T-cell (primary cell): ENCODE results near the gene TTLL1. TPM values are rescaled to one million over a fixed set of nuclear protein-coding genes. Genes with fewer than 3 reads are reported as not detected.
A peak's percentile ranks its signal among the peaks of the same experiment; 100 is the strongest.

ENCODE experiments used
- ATAC-seq, 4 experiments: fragments of 200-7000 bp in 3 of 4; fragments of 150-1000 bp in 1 of 4; cut with Tn5 transposase; replicated peaks in 1 of 4; 1 replicate in 3 of 4; 2 replicates in 1 of 4; pipeline ENCODE4 v1.10.0; 2021; ENCODE audit warnings: moderate library complexity in 3 of 4, mild to moderate bottlenecking in 2 of 4, moderate number of reproducible peaks in 1 of 4
- CTCF ChIA-PET, 2 donors: fragments of 300-600 bp; sonication (Branson Sonifier 250); formaldehyde crosslinking; loops; one replicate each; lab custom pipeline; 2022; ENCODE audit warnings: antibody characterized with exemption in 2 of 2; lab: Charles Lee
- POLR2A ChIA-PET, 2 donors: fragments of 300-600 bp; sonication (Branson Sonifier 250); formaldehyde crosslinking; loops; one replicate each; lab custom pipeline; 2022; ENCODE audit warnings: antibody characterized with exemption in 2 of 2; lab: Charles Lee
- DNase-seq, 35 experiments: peaks; one replicate each; pipeline versions ENCODE4 v3.0.0 to v3.0.0-alpha.2; 2013 to 2023
- H3K27ac ChIP-seq: one replicate; pipeline ENCODE4 v1.5.1; 2013; ENCODE audit warnings: low read length
- H3K27me3 ChIP-seq, 2 experiments: replicated peaks in 1 of 2; 1 replicate in 1 of 2; 2 replicates in 1 of 2; pipeline versions ENCODE4 v1.6.1 to v1.7.0; 2013; ENCODE audit warnings: low read length in 1 of 2, mixed read lengths in 1 of 2; ENCODE audit not compliant: control insufficient read depth in 2 of 2, insufficient read depth in 2 of 2; ENCODE audit errors: extremely low read depth in 1 of 2
- H3K36me3 ChIP-seq, 2 donors: 1 replicate in 1 of 2; 2 replicates in 1 of 2; pipeline versions ENCODE4 v1.6.1 to v1.7.0; 2013; ENCODE audit warnings: low read length in 1 of 2; ENCODE audit not compliant: control insufficient read depth in 2 of 2, insufficient read depth in 1 of 2; ENCODE audit errors: extremely low read depth in 1 of 2
- H3K4me1 ChIP-seq, 2 experiments: 1 replicate in 1 of 2; 2 replicates in 1 of 2; pipeline versions ENCODE4 v1.6.1 to v1.7.0; 2013; ENCODE audit warnings: low read length in 2 of 2, mixed read lengths in 1 of 2; ENCODE audit not compliant: insufficient read depth in 2 of 2, control insufficient read depth in 1 of 2; ENCODE audit errors: extremely low read depth in 1 of 2
- H3K4me3 ChIP-seq, 2 donors: 1 replicate in 1 of 2; 2 replicates in 1 of 2; pipeline versions ENCODE4 v1.5.1 to v1.7.0; 2013; ENCODE audit warnings: mild to moderate bottlenecking in 2 of 2, low read length in 1 of 2, moderate library complexity in 1 of 2; ENCODE audit not compliant: control insufficient read depth in 1 of 2; ENCODE audit errors: extremely low read depth in 1 of 2
- H3K9me3 ChIP-seq: 2 replicates; pipeline ENCODE4 v1.7.0; 2013
- H3K27ac Mint-ChIP-seq, 2 donors: one replicate each; pipeline ENCODE4 v1.8.0; 2020 to 2021; ENCODE audit warnings: mild to moderate bottlenecking in 2 of 2, mixed read lengths in 2 of 2
- H3K27me3 Mint-ChIP-seq, 2 donors: one replicate each; pipeline ENCODE4 v1.8.0; 2021 to 2022; ENCODE audit warnings: mixed read lengths in 2 of 2
- H3K36me3 Mint-ChIP-seq: one replicate; pipeline ENCODE4 v1.8.0; 2021; ENCODE audit warnings: mixed read lengths
- H3K4me1 Mint-ChIP-seq, 3 donors: one replicate each; pipeline ENCODE4 v1.8.0; 2020 to 2022; ENCODE audit warnings: mixed read lengths in 3 of 3, mild to moderate bottlenecking in 1 of 3
- H3K4me3 Mint-ChIP-seq, 3 donors: one replicate each; pipeline ENCODE4 v1.8.0; 2020 to 2022; ENCODE audit warnings: mild to moderate bottlenecking in 3 of 3, mixed read lengths in 3 of 3, moderate library complexity in 3 of 3
- H3K9me3 Mint-ChIP-seq, 3 donors: one replicate each; pipeline ENCODE4 v1.8.0; 2020 to 2022; ENCODE audit warnings: mixed read lengths in 3 of 3
- WGBS: methylation state at CpG from one replicate; pipeline ENCODE4 v1.1.5; 2013; ENCODE audit warnings: missing lambda C conversion rate; ENCODE audit not compliant: insufficient coverage; 5-methylcytosine and 5-hydroxymethylcytosine counted together
- total RNA-seq, 35 experiments: library from RNA in 6 of 35; stranded (reverse) in 6 of 35; fragments of 120-200 nt in 1 of 35; gene quantifications; one replicate each; pipeline versions ENCODE4 v1.2.1 to v1.2.4 and lab custom pipeline; 2013 to 2026

Gene TTLL1
- total RNA-seq, 5 donors from 2014 or later (not counting 1 experiment from before 2014, with no cell fraction given): 5.6 to 9.0 (median 6.9) TPM

GRCh38 chr22:43002202-43002586 is 87.0 kb downstream of the TTLL1 start:
- no peak overlapping the region for H3K4me3 ChIP-seq
- H3K36me3 ChIP-seq: no peaks in the 10 kb centered on the region
- no peaks in the 10 kb centered on the region for H3K27me3 ChIP-seq
- no peak for DNase-seq
- Mint-ChIP-seq H3K27me3 (no peaks in the 10 kb centered on the region), H3K27ac (peak overlapping the region; percentile 55 to 67), H3K9me3 (no peaks in the 10 kb centered on the region), H3K4me1 (peaks cover 88 to 90% (median 89%) of the 10 kb centered on the region in 3 donors), H3K4me3 (no peak overlapping the region), H3K36me3 (no peaks in the 10 kb centered on the region)
- ChIA-PET POLR2A (no interaction called here), CTCF (no interaction called here)
- H3K4me1 ChIP-seq: peaks cover 12 to 63% of the 10 kb centered on the region in 2 experiments
- no peak overlapping the region for H3K27ac ChIP-seq
- no peak for ATAC-seq
- no peaks in the 10 kb centered on the region for H3K9me3 ChIP-seq
- WGBS: 87% methylated on average over 3 of the region's 5 CpGs

GRCh38 chr22:43001271-43002201 is 87.7 kb downstream of the TTLL1 start:
- H3K27ac Mint-ChIP-seq: peak overlapping the region; percentile 55 to 67
- Histone ChIP-seq H3K27me3 (no peaks in the 10 kb centered on the region), H3K27ac (no peak overlapping the region), H3K9me3 (no peaks in the 10 kb centered on the region), H3K4me3 (no peak overlapping the region), H3K4me1 (peaks cover 12 to 61% of the 10 kb centered on the region in 2 experiments), H3K36me3 (no peaks in the 10 kb centered on the region)
- ChIA-PET CTCF (no interaction called here), POLR2A (no interaction called here)
- peaks cover 82 to 87% (median 85%) of the 10 kb centered on the region in 3 donors for H3K4me1 Mint-ChIP-seq
- H3K36me3 Mint-ChIP-seq: no peaks in the 10 kb centered on the region
- no peaks in the 10 kb centered on the region for H3K9me3 Mint-ChIP-seq
- H3K27me3 Mint-ChIP-seq: no peaks in the 10 kb centered on the region
- WGBS: 91% methylated on average over 1 of the region's 3 CpGs
- ATAC-seq (peak in 3 of 4 experiments; percentile 40 to 63 (median 60)), DNase-seq (peak in 1 of 35 experiments; percentile 19)
- peak overlapping the region in 1 of 3 donors; percentile 32 for H3K4me3 Mint-ChIP-seq

- Mint-ChIP-seq H3K36me3 (no peaks in the 10 kb centered on the region), H3K27ac (peak overlapping the region in 1 of 2 donors; percentile 32), H3K4me3 (no peak overlapping the region), H3K4me1 (peaks cover 77 to 83% (median 78%) of the 10 kb centered on the region in 3 donors), H3K9me3 (no peaks in the 10 kb centered on the region), H3K27me3 (no peaks in the 10 kb centered on the region)
- ATAC-seq (no peak), DNase-seq (no peak)
- H3K4me3 ChIP-seq: no peak overlapping the region
- WGBS: 83% methylated on average over 6 of the region's 8 CpGs
- ChIA-PET POLR2A (interaction anchor here in 1 of 2 donors (0.5 kb wide), 1 partner anchor 14 kb away, joined by 7 read pairs; the partner anchor contains the start of gene PACSIN2), CTCF (no interaction called here)
- no peak overlapping the region for H3K27ac ChIP-seq
- H3K36me3 ChIP-seq: no peaks in the 10 kb centered on the region
- H3K4me1 ChIP-seq: peaks cover 12 to 59% of the 10 kb centered on the region in 2 experiments
- H3K27me3 ChIP-seq: no peaks in the 10 kb centered on the region
- no peaks in the 10 kb centered on the region for H3K9me3 ChIP-seq
These were observed 88.6 kb downstream of the TTLL1 start for GRCh38 chr22:43000441-43001175.

GRCh38 chr22:42997582-42998090 is 91.6 kb downstream of the TTLL1 start:
- ATAC-seq (no peak), DNase-seq (no peak)
- no peaks in the 10 kb centered on the region for H3K27me3 Mint-ChIP-seq
- peaks cover 12 to 44% of the 10 kb centered on the region in 2 experiments for H3K4me1 ChIP-seq
- H3K9me3 ChIP-seq: no peaks in the 10 kb centered on the region
- no peaks in the 10 kb centered on the region for H3K9me3 Mint-ChIP-seq
- H3K27ac ChIP-seq: no peak overlapping the region
- peaks cover 50 to 71% (median 62%) of the 10 kb centered on the region in 3 donors for H3K4me1 Mint-ChIP-seq
- peaks cover 0 to 4% of the 10 kb centered on the region in 2 donors for H3K36me3 ChIP-seq
- peaks cover 7% of the 10 kb centered on the region for H3K36me3 Mint-ChIP-seq
- WGBS: 100% methylated on average over 2 of the region's 6 CpGs
- ChIA-PET CTCF (no interaction called here), POLR2A (no interaction called here)
- H3K27me3 ChIP-seq: no peaks in the 10 kb centered on the region
- no peak overlapping the region for H3K27ac Mint-ChIP-seq
- no peak overlapping the region for H3K4me3 ChIP-seq
- no peak overlapping the region for H3K4me3 Mint-ChIP-seq

GRCh38 chr22:42996646-42997365 is 92.4 kb downstream of the TTLL1 start:
- no peaks in the 10 kb centered on the region for H3K27me3 Mint-ChIP-seq
- H3K9me3 Mint-ChIP-seq: no peaks in the 10 kb centered on the region
- ATAC-seq (no peak), DNase-seq (no peak)
- H3K4me1 Mint-ChIP-seq: peaks cover 41 to 63% (median 56%) of the 10 kb centered on the region in 3 donors
- H3K4me3 ChIP-seq: no peak overlapping the region
- no peak overlapping the region for H3K27ac Mint-ChIP-seq
- H3K9me3 ChIP-seq: no peaks in the 10 kb centered on the region
- peaks cover 10% of the 10 kb centered on the region for H3K36me3 Mint-ChIP-seq
- WGBS: 95% methylated on average over 4 of the region's 10 CpGs
- CTCF ChIA-PET: no interaction called here
- H3K27ac ChIP-seq: no peak overlapping the region
- peaks cover 7 to 39% of the 10 kb centered on the region in 2 experiments for H3K4me1 ChIP-seq
- H3K4me3 Mint-ChIP-seq: no peak overlapping the region
- POLR2A ChIA-PET: interaction anchor here in 1 of 2 donors (0.5 kb wide), 1 partner anchor 1719 kb away, joined by 5 read pairs; no protein-coding TSS in a partner anchor
- H3K27me3 ChIP-seq: no peaks in the 10 kb centered on the region
- peaks cover 0 to 4% of the 10 kb centered on the region in 2 donors for H3K36me3 ChIP-seq
